Panc1 (cell line): ENCODE results near the gene PHF20.

Source experiments
- POLR2AphosphoS5 ChIP-seq: IDR thresholded peaks from 2 replicates; pipeline ENCODE4 v1.6.1; 2012; ENCODE audit warnings: mild to moderate bottlenecking, low read depth, low read length, moderate library complexity
- SIN3A ChIP-seq: IDR thresholded peaks from 2 replicates; pipeline ENCODE4 v1.6.1; 2012; ENCODE audit warnings: low read depth, mild to moderate bottlenecking, low read length, moderate library complexity, borderline replicate concordance; ENCODE audit not compliant: insufficient read depth
- TCF7L2 ChIP-seq: IDR thresholded peaks from 2 replicates; pipeline ENCODE4 v1.6.1; 2011; ENCODE audit warnings: mild to moderate bottlenecking, low read depth, low read length, inconsistent platforms
- TF ChIP-seq, protein P1 (sequence below): fragments of 450-650 bp; IDR thresholded peaks from 2 replicates; pipeline ENCODE4 v1.5.1; 2017; ENCODE audit warnings: mild to moderate bottlenecking
- TF ChIP-seq, protein P2 (sequence below), 2 experiments: IDR thresholded peaks; 2 replicates each; pipeline ENCODE4 v1.6.1; 2011 to 2012; ENCODE audit warnings: low read depth in 2 of 2, control low read depth in 1 of 2, low read length in 1 of 2, mild to moderate bottlenecking in 1 of 2, moderate library complexity in 1 of 2; ENCODE audit not compliant: insufficient read depth in 1 of 2

DNA sequence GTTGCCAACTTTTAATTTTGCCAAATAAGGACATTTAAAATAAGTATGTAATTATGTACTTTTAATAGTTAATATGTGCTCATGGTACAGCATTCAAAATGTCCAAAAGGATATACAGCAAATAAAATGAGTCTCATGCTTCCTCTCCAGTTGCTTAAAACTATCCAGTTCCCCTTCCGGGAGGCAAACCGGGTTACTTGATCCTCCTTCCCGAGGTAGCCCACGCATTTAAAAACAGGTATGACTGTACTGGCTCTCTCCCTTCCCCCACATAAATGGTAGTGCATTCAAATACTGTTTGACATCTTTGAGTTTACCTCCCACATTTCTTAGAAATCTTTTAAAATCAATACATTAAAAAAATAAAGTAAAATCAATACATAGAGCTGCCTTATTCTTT lies 66.4 kb downstream of the PHF20 start:
- TF ChIP-seq POLR2AphosphoS5 (no peak), TCF7L2 (no peak), SIN3A (no peak)
- TF ChIP-seq, protein P1, sequence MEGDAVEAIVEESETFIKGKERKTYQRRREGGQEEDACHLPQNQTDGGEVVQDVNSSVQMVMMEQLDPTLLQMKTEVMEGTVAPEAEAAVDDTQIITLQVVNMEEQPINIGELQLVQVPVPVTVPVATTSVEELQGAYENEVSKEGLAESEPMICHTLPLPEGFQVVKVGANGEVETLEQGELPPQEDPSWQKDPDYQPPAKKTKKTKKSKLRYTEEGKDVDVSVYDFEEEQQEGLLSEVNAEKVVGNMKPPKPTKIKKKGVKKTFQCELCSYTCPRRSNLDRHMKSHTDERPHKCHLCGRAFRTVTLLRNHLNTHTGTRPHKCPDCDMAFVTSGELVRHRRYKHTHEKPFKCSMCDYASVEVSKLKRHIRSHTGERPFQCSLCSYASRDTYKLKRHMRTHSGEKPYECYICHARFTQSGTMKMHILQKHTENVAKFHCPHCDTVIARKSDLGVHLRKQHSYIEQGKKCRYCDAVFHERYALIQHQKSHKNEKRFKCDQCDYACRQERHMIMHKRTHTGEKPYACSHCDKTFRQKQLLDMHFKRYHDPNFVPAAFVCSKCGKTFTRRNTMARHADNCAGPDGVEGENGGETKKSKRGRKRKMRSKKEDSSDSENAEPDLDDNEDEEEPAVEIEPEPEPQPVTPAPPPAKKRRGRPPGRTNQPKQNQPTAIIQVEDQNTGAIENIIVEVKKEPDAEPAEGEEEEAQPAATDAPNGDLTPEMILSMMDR: no peak
- TF ChIP-seq, protein P2, sequence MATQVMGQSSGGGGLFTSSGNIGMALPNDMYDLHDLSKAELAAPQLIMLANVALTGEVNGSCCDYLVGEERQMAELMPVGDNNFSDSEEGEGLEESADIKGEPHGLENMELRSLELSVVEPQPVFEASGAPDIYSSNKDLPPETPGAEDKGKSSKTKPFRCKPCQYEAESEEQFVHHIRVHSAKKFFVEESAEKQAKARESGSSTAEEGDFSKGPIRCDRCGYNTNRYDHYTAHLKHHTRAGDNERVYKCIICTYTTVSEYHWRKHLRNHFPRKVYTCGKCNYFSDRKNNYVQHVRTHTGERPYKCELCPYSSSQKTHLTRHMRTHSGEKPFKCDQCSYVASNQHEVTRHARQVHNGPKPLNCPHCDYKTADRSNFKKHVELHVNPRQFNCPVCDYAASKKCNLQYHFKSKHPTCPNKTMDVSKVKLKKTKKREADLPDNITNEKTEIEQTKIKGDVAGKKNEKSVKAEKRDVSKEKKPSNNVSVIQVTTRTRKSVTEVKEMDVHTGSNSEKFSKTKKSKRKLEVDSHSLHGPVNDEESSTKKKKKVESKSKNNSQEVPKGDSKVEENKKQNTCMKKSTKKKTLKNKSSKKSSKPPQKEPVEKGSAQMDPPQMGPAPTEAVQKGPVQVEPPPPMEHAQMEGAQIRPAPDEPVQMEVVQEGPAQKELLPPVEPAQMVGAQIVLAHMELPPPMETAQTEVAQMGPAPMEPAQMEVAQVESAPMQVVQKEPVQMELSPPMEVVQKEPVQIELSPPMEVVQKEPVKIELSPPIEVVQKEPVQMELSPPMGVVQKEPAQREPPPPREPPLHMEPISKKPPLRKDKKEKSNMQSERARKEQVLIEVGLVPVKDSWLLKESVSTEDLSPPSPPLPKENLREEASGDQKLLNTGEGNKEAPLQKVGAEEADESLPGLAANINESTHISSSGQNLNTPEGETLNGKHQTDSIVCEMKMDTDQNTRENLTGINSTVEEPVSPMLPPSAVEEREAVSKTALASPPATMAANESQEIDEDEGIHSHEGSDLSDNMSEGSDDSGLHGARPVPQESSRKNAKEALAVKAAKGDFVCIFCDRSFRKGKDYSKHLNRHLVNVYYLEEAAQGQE (IDR thresholded peaks at IDR 0.05; ENCODE audit: insufficient read depth in 1 of 2, low read depth in 2 of 2, low read length in 1 of 2): no peak
